Measurements from ENCODE around the gene AASDH. TPM values are rescaled to one million over a fixed set of nuclear protein-coding genes. Genes with fewer than 3 reads are reported as not detected.

AASDH gene
- polyA plus RNA-seq, 6 donors from 2014 or later = 15.7 to 31.3 (median 25.3) TPM

Other genes with a start within 250 kb of the AASDH start
- 10 to 100 TPM in 3 of 6 donors, 1 to 10 TPM in 3; 7.3 to 13.4 (median 11.5) TPM for gene PPAT, start 48.1 kb upstream of the AASDH start, polyA plus RNA-seq (ENCODE audit: low read depth in 6 of 6)
- 10 to 100 TPM; 17.0 to 37.1 (median 33.1) TPM for gene PAICS, start 48.8 kb upstream of the AASDH start, polyA plus RNA-seq (ENCODE audit: low read depth in 6 of 6)
- gene SRP72, start 80.1 kb upstream of the AASDH start, polyA plus RNA-seq (ENCODE audit: low read depth in 6 of 6) = 100 to 1,000 TPM; 193 to 252 (median 211) TPM
- gene ARL9, start 118.3 kb upstream of the AASDH start, polyA plus RNA-seq (ENCODE audit: low read depth in 6 of 6) = not detected

Data from naive B cell (primary cell).